Esophagus squamous epithelium (tissue), 5 donors: ENCODE data around the gene SOX9. TPM values are rescaled to one million over a fixed set of nuclear protein-coding genes. Genes with fewer than 3 reads are reported as not detected.

Experiments used
- DNase-seq: peaks from one replicate; lab custom pipeline; 2025; lab: John Stamatoyannopoulos, UW
- H3K27ac ChIP-seq, 4 donors: fragments of 200-600 bp; sonication (generic); one replicate each; pipeline ENCODE4 v1.5.1; 2016 to 2019; ENCODE audit warnings: mild to moderate bottlenecking in 1 of 4
- H3K27me3 ChIP-seq, 4 donors: fragments of 200-600 bp; sonication (generic); 1 replicate in 3 of 4; 2 replicates in 1 of 4; pipeline versions ENCODE4 v1.5.1 to v1.6.0; 2017 to 2021; ENCODE audit warnings: antibody characterized with exemption in 1 of 4
- H3K36me3 ChIP-seq, 3 donors: fragments of 200-600 bp; sonication (generic); one replicate each; pipeline ENCODE4 v1.5.1; 2016 to 2019
- H3K4me1 ChIP-seq, 3 donors: fragments of 200-600 bp; sonication (generic); one replicate each; pipeline ENCODE4 v1.5.1; 2017 to 2019
- H3K4me3 ChIP-seq, 4 donors: fragments of 200-600 bp; sonication (generic); 1 replicate in 3 of 4; 2 replicates in 1 of 4; pipeline ENCODE4 v1.5.1; 2016 to 2019; ENCODE audit warnings: mild to moderate bottlenecking in 2 of 4, moderate library complexity in 1 of 4
- H3K9me3 ChIP-seq, 3 donors: fragments of 200-600 bp; sonication (generic); one replicate each; pipeline ENCODE4 v1.5.1; 2016 to 2019
- CTCF ChIP-seq, 6 experiments: fragments of 450-650 bp in 4 of 6; fragments of 200-600 bp in 2 of 6; sonication (generic) in 2 of 6; IDR thresholded peaks; one replicate each; pipeline ENCODE4 v1.5.1; 2016 to 2019; ENCODE audit warnings: antibody characterized with exemption in 6 of 6, mild to moderate bottlenecking in 4 of 6, moderate library complexity in 4 of 6
- POLR2A ChIP-seq, 4 donors: fragments of 450-650 bp; IDR thresholded peaks; one replicate each; pipeline ENCODE4 v1.6.1; 2017; ENCODE audit warnings: antibody characterized with exemption in 4 of 4, mild to moderate bottlenecking in 4 of 4, moderate library complexity in 3 of 4
- WGBS, 2 donors: methylation state at CpG; one replicate each; pipeline ENCODE4 v1.1.5; 2018; 5-methylcytosine and 5-hydroxymethylcytosine counted together
- intact Hi-C: fragments of 100-400 bp; cut with DNase I; formaldehyde crosslinking; loops from one replicate; pipeline ENCODE4 v1.15.0; 2022
- total RNA-seq, 4 donors: library from RNA; depleted of rRNA; stranded (reverse); fragments of >200 nt; gene quantifications; one replicate each; pipeline ENCODE4 v1.1.0, GENCODE V29; 2016
- donor health status: DM: yes; HTN: yes; CAD: no.

Gene SOX9
- total RNA-seq, 4 donors from 2014 or later, result 7.4 to 11.5 (median 11.1) TPM

GRCh38 chr17:72146371-72146770 lies 25.6 kb downstream of the SOX9 start:
- Histone ChIP-seq H3K4me3 (no peak overlapping the region), H3K4me1 (peaks cover 0 to under 1% (median 0%) of the 10 kb centered on the region in 3 donors), H3K27ac (no peak overlapping the region), H3K36me3 (no peaks in the 10 kb centered on the region), H3K9me3 (no peaks in the 10 kb centered on the region), H3K27me3 (peaks cover 0 to 22% (median 0%) of the 10 kb centered on the region in 4 donors)
- intact Hi-C loops, result no loop called here
- WGBS, 2 donors, result 44 to 56% methylated on average over 2 of the region's 2 CpGs
- no peak for DNase-seq
- no peak for TF ChIP-seq POLR2A (IDR thresholded peaks at IDR 0.05)
- no peak for TF ChIP-seq CTCF (IDR thresholded peaks at IDR 0.05)

- Histone ChIP-seq H3K4me1 (peaks cover 0 to 7% (median 0%) of the 10 kb centered on the region in 3 donors), H3K27ac (no peak overlapping the region), H3K27me3 (peaks cover 0 to 17% (median 0%) of the 10 kb centered on the region in 4 donors), H3K9me3 (no peaks in the 10 kb centered on the region), H3K36me3 (no peaks in the 10 kb centered on the region), H3K4me3 (no peak overlapping the region)
- intact Hi-C loops, result no loop called here
- no peak for DNase-seq
- no peak for TF ChIP-seq CTCF (IDR thresholded peaks at IDR 0.05)
- TF ChIP-seq POLR2A (IDR thresholded peaks at IDR 0.05), result no peak
- WGBS, 2 donors, result 59 to 60% methylated on average over 11 of the region's 11 CpGs
Measured at GRCh38 chr17:72150632-72151460, 30.0 kb downstream of the SOX9 start.

GRCh38 chr17:72151565-72152386 lies 31.0 kb downstream of the SOX9 start:
- Histone ChIP-seq H3K27ac (peak overlapping the region in 1 of 4 donors; percentile 8), H3K4me1 (peaks cover 0 to 7% (median 0%) of the 10 kb centered on the region in 3 donors), H3K27me3 (peaks cover 0 to 22% (median 0%) of the 10 kb centered on the region in 4 donors), H3K4me3 (no peak overlapping the region), H3K9me3 (no peaks in the 10 kb centered on the region), H3K36me3 (no peaks in the 10 kb centered on the region)
- TF ChIP-seq CTCF (IDR thresholded peaks at IDR 0.05) (no peak), POLR2A (IDR thresholded peaks at IDR 0.05) (no peak)
- DNase-seq, result no peak
- intact Hi-C loops, result no loop called here
- WGBS, 2 donors, result 48 to 49% methylated on average over 11 of the region's 11 CpGs

- intact Hi-C loops, result no loop called here
- H3K9me3 ChIP-seq, result no peaks in the 10 kb centered on the region
- no peak overlapping the region for H3K4me3 ChIP-seq
- H3K27ac ChIP-seq, result no peak overlapping the region
- peaks cover 0 to 19% (median 0%) of the 10 kb centered on the region in 4 donors for H3K27me3 ChIP-seq
- no peaks in the 10 kb centered on the region for H3K36me3 ChIP-seq
- WGBS, 2 donors, result 53% methylated on average over 2 of the region's 2 CpGs
- TF ChIP-seq POLR2A (IDR thresholded peaks at IDR 0.05), result no peak
- TF ChIP-seq CTCF (IDR thresholded peaks at IDR 0.05), result no peak
- no peak for DNase-seq
- H3K4me1 ChIP-seq, result peaks cover 0 to 7% (median 0%) of the 10 kb centered on the region in 3 donors
Measured at GRCh38 chr17:72152387-72152929, 31.6 kb downstream of the SOX9 start.
